ENCODE data around the gene PAX8.

PAX8 gene

DNA sequence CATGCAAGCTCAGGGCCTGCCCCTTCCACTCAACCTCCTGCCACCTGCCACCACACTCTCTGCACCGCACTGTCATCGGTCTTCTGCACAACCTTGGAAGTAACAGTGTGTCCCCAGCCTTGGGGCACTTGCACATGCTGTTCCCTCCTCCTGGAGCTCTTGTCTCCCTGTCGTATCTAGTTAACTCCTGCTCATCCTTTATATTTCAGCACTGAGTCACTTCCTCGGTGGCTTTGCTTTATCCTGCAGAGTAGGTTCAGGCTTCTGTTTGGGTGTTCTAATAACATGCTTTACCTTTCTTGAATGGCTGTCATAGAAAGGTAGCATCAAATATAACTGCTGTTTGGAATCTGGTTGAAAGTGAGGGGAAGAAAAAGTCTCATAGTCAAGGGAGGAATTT lies 25.3 kb downstream of the PAX8 start:
- no peak overlapping the region for H3K4me3 ChIP-seq (ENCODE audit: low read depth, low read length)
- TF ChIP-seq, protein P1, sequence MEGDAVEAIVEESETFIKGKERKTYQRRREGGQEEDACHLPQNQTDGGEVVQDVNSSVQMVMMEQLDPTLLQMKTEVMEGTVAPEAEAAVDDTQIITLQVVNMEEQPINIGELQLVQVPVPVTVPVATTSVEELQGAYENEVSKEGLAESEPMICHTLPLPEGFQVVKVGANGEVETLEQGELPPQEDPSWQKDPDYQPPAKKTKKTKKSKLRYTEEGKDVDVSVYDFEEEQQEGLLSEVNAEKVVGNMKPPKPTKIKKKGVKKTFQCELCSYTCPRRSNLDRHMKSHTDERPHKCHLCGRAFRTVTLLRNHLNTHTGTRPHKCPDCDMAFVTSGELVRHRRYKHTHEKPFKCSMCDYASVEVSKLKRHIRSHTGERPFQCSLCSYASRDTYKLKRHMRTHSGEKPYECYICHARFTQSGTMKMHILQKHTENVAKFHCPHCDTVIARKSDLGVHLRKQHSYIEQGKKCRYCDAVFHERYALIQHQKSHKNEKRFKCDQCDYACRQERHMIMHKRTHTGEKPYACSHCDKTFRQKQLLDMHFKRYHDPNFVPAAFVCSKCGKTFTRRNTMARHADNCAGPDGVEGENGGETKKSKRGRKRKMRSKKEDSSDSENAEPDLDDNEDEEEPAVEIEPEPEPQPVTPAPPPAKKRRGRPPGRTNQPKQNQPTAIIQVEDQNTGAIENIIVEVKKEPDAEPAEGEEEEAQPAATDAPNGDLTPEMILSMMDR (IDR thresholded peaks at IDR 0.05; ENCODE audit: low read depth, low read length): no peak

GRCh38 chr2:113252047-113252590 lies 26.6 kb downstream of the PAX8 start:
- TF ChIP-seq, protein P1 (IDR thresholded peaks at IDR 0.05; ENCODE audit: low read depth, low read length): no peak
- H3K4me3 ChIP-seq (ENCODE audit: low read depth, low read length): no peak overlapping the region

DNA sequence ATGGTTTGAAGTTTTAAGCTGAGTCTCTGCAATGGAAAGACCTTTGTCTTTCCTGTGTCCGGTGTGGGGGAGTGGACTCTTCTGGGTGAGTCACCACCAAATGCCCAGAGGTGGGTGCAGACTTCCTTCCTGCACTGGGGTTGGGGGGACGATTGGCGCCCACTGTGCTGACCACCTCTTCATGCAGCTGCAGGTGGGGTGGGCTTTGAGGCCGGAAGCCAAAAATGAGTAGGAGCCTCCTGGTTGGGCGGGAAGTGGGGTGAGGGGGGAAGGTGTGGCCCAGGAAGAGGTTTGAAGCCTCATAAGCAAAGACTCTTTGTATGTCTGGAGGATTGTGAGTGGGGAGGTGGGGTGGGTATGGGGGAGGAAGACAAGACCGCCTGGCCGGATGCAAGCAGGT lies 27.6 kb downstream of the PAX8 start:
- no peak overlapping the region for H3K4me3 ChIP-seq (ENCODE audit: low read depth, low read length)
- TF ChIP-seq, protein P1 (IDR thresholded peaks at IDR 0.05; ENCODE audit: low read depth, low read length): no peak

DNA sequence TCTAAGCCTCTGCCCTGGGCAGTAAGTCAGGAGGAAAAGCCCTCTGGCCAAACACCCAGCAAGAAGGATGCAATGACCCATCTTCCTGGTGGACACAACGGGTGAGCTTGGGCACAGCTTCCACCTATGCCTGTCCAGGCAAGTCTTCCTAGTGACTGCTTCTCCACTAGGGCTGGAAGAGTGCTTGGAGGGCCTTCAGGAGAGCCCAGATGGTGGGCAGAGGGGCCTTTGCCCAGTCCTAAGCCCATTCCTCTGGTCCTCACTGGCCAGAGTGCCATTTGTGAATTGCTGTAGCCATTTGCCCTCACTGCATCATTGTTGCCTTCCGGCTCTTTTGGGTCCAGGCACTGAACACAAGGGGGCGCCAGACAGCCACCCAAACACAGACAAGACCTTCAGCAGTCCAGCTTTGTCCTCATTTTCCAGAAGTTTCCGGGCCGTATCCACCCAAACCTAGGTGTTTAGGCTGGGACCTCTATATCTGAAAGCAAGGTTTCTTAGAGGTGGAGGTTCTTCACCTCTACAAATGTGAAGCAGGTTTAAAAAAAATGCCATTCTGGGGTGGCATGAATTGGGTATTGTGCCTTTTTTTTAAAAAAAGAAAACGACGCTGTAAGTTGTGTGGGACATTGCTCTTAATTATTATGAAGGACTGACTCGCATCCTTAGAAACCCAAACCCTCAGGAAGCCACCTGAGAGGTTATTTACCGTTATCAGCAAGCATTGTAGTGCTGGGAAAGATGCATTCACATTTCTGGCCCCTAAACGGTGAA lies 29.5 kb downstream of the PAX8 start:
- TF ChIP-seq, protein P1 (IDR thresholded peaks at IDR 0.05; ENCODE audit: low read depth, low read length): peak; percentile 84
- no peak overlapping the region for H3K4me3 ChIP-seq (ENCODE audit: low read depth, low read length)

DNA sequence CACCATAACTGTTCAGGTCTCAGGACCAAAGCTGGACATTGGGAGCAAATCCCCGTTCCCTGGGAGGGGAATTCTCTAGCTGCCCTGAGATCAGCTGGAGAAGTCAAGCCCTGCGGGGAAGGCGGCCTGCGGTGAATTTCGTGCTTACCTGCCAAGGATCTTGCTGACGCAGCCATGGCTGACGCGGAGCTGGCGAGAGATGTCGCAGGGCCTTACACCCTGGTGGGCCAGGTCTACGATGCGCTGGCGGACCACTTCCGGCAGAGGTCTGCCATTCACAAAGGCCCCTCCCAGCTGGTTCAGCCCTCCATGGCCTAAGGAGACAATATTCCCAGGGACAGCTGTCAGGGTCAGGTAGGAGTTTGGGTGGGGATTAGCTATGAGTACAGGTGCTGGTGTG lies 32.1 kb downstream of the PAX8 start:
- H3K4me3 ChIP-seq (ENCODE audit: low read depth, low read length): no peak overlapping the region
- TF ChIP-seq, protein P1 (IDR thresholded peaks at IDR 0.05; ENCODE audit: low read depth, low read length): no peak

- H3K4me3 ChIP-seq (ENCODE audit: low read depth, low read length): no peak overlapping the region
Measured at GRCh38 chr2:113245276-113245711, 33.4 kb downstream of the PAX8 start.

DNA sequence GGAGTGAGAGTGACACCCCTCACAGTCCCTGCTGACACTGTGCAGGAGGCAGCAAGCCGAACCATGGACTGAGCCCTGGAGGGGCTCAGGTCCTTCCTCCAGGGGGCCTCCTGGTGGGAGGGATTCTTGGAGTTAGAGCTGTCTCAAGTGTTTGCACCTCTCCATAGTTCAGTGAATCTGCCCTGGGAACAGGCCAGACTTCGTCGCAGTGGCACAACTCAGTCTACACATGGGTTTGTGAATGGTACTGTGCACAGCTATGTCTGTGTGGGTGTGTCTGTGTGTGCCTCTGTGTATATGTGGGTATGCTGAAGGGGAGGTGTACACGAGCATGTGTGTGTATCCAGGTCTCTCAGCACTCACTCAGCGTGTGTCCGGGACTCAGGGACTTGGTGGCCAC lies 36.4 kb downstream of the PAX8 start:
- TF ChIP-seq, protein P1 (IDR thresholded peaks at IDR 0.05; ENCODE audit: low read depth, low read length): no peak
- no peak overlapping the region for H3K4me3 ChIP-seq (ENCODE audit: low read depth, low read length)

More at GRCh38 chr2:113245276-113245711, 33.4 kb downstream of the PAX8 start:
- TF ChIP-seq, protein P1 (IDR thresholded peaks at IDR 0.05; ENCODE audit: low read depth, low read length): no peak

Data from WI38 (cell line).